Putamen (tissue), 1 donor: ENCODE results near the gene TMEM170A.
A peak's percentile ranks its signal among the peaks of the same experiment; 100 is the strongest.
"Not testable (repeated sequence)": the region's sequence is repeated elsewhere in the genome, so short reads cannot be mapped to it uniquely, and the experiment has no call there.

ENCODE experiments used
- DNase-seq: peaks from one replicate; pipeline ENCODE4 v3.0.0-alpha.2; 2016; ENCODE audit warnings: low spot score

Gene TMEM170A

GRCh38 chr16:75481475-75481874, 17.0 kb upstream of the TMEM170A start:
- no peak for DNase-seq

GRCh38 chr16:75479421-75479990, 15.0 kb upstream of the TMEM170A start:
- DNase-seq = no peak

- no peak for DNase-seq
These were observed 14.2 kb upstream of the TMEM170A start for GRCh38 chr16:75478480-75479345.

GRCh38 chr16:75477680-75478473, 13.4 kb upstream of the TMEM170A start:
- DNase-seq = no peak

DNA sequence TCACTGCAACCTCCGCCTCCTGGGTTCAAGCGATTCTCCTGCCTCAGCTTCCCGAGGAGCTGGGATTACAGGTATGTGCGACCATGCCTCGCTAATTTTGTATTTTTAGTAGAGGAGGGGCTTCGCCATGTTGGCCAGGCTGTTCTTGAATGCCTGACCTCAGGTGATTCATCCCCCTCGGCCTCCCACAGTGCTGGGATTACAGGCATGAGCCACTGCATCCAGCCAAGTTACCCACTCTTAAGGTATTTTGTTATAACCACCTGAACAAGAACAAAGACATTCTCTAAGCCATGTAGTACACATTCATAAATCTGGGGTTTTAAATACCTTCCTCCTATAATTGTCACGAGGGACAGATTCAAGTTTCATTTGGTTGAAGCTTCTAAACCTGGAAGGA, 12.3 kb upstream of the TMEM170A start:
- DNase-seq = no peak

- no peak for DNase-seq
These were observed 10.9 kb upstream of the TMEM170A start for GRCh38 chr16:75475420-75475847.

GRCh38 chr16:75472908-75473877, 8.7 kb upstream of the TMEM170A start:
- DNase-seq = no peak

- DNase-seq = peak; percentile 74
These were observed 7.5 kb upstream of the TMEM170A start for GRCh38 chr16:75471723-75472633.

DNA sequence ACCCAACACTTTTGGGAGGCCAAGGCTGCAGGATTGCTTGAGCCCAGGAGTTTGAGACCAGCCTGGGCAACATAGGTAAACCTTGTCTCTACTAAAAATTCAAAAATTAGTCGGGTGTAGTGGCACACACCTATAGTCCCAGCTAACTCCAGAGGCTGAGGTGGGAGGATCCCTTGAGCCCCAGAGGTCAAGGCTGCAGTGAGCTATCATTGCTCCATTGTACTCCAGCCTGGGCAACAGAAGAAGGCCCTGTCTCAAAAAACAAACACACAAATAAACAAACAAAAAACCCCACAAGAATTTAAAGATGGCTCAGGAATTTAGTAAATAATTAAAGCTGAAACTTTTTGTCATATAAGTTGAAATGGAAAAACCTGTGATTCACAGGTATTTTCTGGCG, 2.3 kb upstream of the TMEM170A start:
- no peak for DNase-seq

DNA sequence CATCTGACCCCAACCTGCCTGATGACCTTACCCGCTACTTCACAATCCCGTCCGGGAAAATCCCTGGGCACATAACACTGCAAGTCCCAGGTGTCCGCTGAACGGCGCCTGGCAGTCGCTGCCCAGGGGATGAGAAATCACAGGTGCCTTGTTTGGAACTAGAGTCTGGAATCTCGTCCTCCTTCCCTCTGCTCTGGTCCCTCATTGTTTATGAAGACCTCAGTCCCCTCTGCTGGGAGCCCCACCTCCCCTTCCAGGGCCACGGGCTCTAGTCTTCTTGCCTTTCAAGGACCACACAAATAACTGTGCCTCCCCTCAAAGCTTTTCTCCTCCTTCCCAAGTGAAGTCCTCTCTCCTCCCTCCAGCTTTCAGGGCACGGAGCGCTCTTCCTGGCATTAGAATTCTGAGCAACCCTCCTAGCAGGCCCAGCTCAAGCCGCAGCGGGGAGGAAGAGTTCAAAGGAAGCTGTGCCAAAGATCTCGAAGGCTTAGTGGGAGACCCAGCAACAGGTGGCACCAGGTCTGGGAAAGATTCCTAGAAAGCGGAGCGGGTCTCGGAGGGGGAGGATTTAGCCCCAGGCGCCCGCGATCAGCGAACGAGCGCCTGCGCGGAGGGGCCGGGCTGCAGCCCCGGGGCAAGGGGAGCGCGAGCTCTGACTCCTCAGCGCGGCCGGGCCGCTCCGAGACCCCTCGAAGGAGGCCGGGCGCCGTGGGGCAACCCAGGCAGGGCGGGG, 934 bp downstream of the TMEM170A start:
- DNase-seq = peak; percentile 37

- DNase-seq = no peak
These were observed 1.7 kb downstream of the TMEM170A start for GRCh38 chr16:75462806-75463205.

DNA sequence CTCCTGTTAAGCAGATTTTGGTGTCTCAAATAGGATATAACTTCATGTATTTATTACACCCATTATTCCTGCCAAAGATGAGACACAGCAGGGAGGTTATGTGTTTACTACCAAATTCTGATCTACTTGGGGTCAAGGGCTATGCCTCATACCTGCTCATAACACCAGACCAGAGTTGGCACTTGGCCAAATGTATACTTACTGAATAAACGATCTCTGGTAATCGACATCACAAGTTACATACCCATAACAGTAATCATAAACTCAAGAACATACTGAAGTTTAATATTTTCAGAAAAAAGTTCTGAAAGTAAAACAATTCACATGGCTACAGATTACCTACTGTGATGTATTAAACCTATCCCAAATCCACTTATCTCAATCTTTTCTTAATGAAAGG, 2.9 kb downstream of the TMEM170A start:
- DNase-seq = no peak

GRCh38 chr16:75460446-75460845, 4.0 kb downstream of the TMEM170A start:
- no peak for DNase-seq

DNA sequence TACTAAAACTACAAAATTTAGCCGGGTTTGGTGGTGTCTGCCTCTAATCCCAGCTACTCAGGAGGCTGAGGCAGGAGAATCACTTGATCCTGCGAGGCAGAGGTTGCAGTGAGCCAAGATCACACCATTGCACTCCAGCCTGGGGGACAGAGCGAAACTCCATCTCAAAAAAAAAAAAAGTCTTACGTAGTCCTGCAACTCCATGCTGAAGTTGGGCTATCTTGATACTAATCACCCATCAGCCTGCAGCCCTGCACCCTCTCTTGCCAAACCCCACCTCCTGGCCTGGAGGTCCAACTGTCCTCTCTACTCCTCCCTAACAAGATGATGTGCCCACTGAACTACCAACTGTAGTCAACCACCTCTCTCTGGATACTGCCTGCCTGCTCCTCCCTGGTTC, 4.8 kb downstream of the TMEM170A start:
- DNase-seq = no peak

DNA sequence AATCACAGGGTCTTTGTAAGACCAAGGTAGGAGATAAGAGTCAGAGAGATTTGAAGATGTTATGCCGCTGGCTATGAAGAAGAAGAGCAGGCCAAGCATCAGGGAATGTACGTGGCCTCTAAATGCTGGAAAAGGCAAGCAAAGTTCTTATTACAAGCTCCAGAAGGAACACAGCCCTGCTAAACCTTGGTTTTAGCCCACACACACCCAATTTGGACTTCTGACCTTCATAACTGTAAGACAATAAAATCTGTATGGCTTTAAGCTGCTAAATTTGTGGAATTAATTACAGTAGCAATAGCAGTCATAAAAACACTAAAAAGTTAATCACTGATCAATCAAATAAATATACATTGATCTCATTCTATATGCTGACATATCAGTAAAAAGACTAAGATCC, 6.0 kb downstream of the TMEM170A start:
- no peak for DNase-seq

GRCh38 chr16:75458029-75458428, 6.5 kb downstream of the TMEM170A start:
- DNase-seq = no peak

- DNase-seq = no peak
These were observed 6.9 kb downstream of the TMEM170A start for GRCh38 chr16:75457485-75458021.

DNA sequence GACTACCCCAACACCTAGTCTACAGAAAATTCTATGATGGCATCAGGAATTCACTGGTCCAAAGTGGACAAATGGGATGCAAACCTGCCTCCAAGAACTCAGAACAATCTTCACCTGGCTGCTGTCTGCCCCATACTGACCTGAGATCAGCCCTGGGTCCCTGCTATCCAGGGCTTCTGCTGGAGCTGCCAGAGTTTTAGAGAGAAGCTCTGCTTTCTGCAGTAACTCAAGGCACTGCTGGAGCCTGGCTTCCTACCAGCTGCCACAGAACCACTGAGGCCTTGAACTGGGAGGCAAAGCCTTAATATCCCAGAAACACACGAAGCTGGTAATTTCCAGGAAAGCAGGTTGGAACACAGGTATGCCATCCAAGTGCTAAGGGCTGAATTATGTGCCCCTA, 7.5 kb downstream of the TMEM170A start:
- DNase-seq = no peak

DNA sequence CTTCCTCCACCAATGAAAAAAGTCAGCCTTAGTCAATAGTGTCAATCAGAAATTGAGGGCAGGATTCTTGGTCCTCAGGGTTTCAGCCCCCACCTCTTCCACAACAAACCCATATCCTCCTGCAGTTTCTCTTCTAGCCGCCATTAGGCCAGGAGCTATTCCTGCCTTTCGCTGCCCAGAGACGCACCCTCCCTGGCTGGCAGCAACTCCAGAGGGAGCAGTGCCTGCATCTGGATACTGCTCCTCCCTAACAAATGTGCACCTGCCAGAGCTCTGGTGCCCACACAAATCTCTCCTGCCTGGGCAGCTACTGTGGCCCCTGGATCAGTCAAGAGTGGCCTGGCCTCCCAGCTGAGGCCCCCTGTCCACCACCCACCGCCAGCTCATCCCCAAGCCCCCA, 8.0 kb downstream of the TMEM170A start:
- not testable (repeated sequence) for DNase-seq

DNA sequence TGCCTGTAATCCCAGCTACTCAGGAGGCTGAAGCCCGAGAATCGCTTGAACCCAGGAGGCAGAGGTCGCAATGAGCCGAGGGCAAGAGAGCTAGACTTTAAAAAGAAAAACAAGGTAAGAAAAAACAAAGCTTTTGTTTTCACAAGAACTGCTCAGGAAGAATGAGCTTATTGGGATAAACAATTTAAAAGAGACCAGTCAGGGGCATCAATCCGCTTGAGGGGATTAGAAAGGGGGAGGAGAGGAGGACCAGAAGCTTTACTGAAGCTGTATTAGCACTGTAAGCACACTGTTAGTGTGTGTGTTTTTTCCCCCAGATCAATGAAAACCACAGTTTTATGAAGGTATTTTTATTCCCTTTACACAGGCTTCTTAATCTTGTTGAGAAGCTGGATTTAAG, 8.8 kb downstream of the TMEM170A start:
- DNase-seq = no peak
